ENCODE measurements around the gene ATG101. TPM values are rescaled to one million over a fixed set of nuclear protein-coding genes. Genes with fewer than 3 reads are reported as not detected.
A peak's percentile ranks its signal among the peaks of the same experiment; 100 is the strongest.
"Not testable (repeated sequence)": the region's sequence is repeated elsewhere in the genome, so short reads cannot be mapped to it uniquely, and the experiment has no call there.

Gene ATG101
- total and polyA plus RNA-seq, 2 of the 13 experiments (the other 11 are each of a cell fraction or from before 2014, with no cell fraction given), result 58.2 to 67.7 TPM

DNA sequence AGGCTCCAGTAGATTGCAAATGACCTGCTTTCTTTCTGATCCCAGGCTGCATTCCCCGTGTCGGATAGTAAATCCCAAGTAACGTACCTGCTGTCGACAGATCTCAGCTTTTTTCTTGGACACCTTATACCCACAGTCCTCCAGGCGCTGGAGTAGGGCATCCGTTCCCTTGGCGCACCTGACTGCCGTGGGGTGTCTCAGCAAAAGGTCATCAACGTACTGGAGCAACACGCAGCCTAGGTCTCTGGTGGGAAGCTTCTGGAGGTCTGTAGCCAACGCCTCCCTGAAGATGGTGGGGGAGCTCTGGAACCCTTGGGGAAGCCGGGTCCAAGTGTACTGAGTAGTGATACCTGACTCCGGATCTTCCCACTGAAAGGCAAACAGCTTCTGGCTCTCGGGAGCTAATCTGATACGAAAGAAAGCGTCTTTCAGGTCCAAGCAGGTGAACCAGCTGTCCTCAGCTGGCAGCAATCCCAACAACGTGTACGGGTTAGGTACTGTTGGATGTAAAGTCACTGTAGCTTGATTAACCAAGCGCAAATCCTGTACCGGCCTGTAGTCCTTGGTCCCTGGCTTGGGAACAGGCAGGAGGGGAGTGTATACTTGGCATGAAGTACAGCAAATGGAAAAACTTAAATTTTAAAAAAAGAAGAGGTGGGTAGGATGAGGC lies 48.2 kb downstream of the ATG101 start:
- in situ Hi-C loops (cut with HindIII; ENCODE audit: extremely low pct_ligation_motif_present, low pct_unique_long_range_greater_than_20kb), result not testable (repeated sequence)

More for the DNA sequence above, 48.2 kb downstream of the ATG101 start:
- BruUV-seq (replicated peaks); H3K27me3 ChIP-seq (ENCODE audit: control insufficient read depth in 1 of 2, insufficient read depth in 2 of 2, low read length in 2 of 2); H2AFZ ChIP-seq (ENCODE audit: low read length); ATAC-seq; H4K20me1 ChIP-seq (ENCODE audit: insufficient read depth, low read length); H3K9me3 ChIP-seq (ENCODE audit: low read length); H3K9ac ChIP-seq (ENCODE audit: insufficient read depth, low read depth, low read length); H3K79me2 ChIP-seq (ENCODE audit: insufficient read depth, low read length); FAIRE-seq; H3K36me3 ChIP-seq (replicated peaks in 1 of 2; ENCODE audit: control insufficient read depth in 1 of 2, insufficient read depth in 2 of 2, low read length in 2 of 2); POLR2A ChIA-PET; DNase-seq (ENCODE audit: low spot score): not testable (repeated sequence)
- Histone ChIP-seq H3K27ac (ENCODE audit: extremely low read length, insufficient read depth, low read length) (peak overlapping the region; percentile 79), H3K4me3 (replicated peaks in 1 of 3; ENCODE audit: insufficient read depth in 1 of 3, low read depth in 2 of 3, low read length in 3 of 3) (peak overlapping the region in 2 of 3 experiments; percentile 27 to 72; a peak in 3 of 6 replicates), H3K4me1 (ENCODE audit: insufficient read depth, low read length) (peaks cover 64% of the 10 kb centered on the region), H3K4me2 (ENCODE audit: low read depth, low read length) (peak overlapping the region; percentile 87)
- CTCF ChIA-PET (ENCODE audit: low intra/inter-chr PET ratio, low total read pairs), result interaction anchor here (5.2 kb wide), 1 partner anchor 92 kb away, joined by 41 read pairs; no protein-coding TSS in a partner anchor
- WGBS (ENCODE audit: low lambda C conversion rate), result 81% methylated on average over 17 of the region's 20 CpGs
- TF ChIP-seq, protein P1, sequence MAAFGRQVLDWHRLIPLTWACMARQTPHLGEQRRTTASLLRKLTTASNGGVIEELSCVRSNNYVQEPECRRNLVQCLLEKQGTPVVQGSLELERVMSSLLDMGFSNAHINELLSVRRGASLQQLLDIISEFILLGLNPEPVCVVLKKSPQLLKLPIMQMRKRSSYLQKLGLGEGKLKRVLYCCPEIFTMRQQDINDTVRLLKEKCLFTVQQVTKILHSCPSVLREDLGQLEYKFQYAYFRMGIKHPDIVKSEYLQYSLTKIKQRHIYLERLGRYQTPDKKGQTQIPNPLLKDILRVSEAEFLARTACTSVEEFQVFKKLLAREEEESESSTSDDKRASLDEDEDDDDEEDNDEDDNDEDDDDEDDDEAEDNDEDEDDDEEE (CRISPR knock-in tag; IDR thresholded peaks at IDR 0.05), result 0 out of 2 replicates have a peak, but pooled peaks have one; percentile 52
- TF ChIP-seq ZBTB38 (CRISPR knock-in tag; IDR thresholded peaks at IDR 0.05) (peak; percentile 99), PRPF4 (IDR thresholded peaks at IDR 0.05; ENCODE audit: low read depth, low read length, poor library complexity, severe bottlenecking) (peak; percentile 45)
- TF ChIP-seq, protein P2, sequence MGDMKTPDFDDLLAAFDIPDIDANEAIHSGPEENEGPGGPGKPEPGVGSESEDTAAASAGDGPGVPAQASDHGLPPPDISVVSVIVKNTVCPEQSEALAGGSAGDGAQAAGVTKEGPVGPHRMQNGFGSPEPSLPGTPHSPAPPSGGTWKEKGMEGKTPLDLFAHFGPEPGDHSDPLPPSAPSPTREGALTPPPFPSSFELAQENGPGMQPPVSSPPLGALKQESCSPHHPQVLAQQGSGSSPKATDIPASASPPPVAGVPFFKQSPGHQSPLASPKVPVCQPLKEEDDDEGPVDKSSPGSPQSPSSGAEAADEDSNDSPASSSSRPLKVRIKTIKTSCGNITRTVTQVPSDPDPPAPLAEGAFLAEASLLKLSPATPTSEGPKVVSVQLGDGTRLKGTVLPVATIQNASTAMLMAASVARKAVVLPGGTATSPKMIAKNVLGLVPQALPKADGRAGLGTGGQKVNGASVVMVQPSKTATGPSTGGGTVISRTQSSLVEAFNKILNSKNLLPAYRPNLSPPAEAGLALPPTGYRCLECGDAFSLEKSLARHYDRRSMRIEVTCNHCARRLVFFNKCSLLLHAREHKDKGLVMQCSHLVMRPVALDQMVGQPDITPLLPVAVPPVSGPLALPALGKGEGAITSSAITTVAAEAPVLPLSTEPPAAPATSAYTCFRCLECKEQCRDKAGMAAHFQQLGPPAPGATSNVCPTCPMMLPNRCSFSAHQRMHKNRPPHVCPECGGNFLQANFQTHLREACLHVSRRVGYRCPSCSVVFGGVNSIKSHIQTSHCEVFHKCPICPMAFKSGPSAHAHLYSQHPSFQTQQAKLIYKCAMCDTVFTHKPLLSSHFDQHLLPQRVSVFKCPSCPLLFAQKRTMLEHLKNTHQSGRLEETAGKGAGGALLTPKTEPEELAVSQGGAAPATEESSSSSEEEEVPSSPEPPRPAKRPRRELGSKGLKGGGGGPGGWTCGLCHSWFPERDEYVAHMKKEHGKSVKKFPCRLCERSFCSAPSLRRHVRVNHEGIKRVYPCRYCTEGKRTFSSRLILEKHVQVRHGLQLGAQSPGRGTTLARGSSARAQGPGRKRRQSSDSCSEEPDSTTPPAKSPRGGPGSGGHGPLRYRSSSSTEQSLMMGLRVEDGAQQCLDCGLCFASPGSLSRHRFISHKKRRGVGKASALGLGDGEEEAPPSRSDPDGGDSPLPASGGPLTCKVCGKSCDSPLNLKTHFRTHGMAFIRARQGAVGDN (CRISPR knock-in tag; IDR thresholded peaks at IDR 0.05), result peak; percentile 42; the same call in 1 of the 2 replicates
- intact Hi-C loops (cut with micrococcal nuclease; ENCODE audit: unreplicated experiment), result loop anchor here (5.0 kb wide), 1 partner anchor 36 kb away; no protein-coding TSS in a partner anchor

Data from HepG2 (cell line).